ENCODE results near the gene THEM5. TPM values are rescaled to one million over a fixed set of nuclear protein-coding genes. Genes with fewer than 3 reads are reported as not detected.

The THEM5 gene
- total RNA-seq, 1 experiment from 2014 or later: not detected

DNA sequence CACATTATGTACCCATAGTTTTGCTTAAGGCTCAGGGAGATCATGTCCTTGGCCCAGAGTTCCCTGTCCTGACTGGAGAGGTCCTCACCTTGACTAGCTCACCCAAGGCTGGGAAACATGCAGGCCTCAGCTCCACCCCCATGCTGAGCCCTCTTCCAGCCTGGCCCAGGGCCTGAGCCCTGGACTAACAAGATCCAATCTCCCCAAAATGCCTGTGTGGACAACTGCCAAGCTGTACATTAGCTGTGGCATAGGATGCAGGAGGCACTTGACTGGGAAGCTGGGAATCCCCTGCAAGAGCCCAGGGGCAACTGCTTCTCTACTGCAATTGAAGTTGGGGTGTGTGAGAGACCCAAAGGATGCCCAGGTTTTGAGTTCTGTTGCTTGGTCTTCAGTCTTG lies 50.3 kb downstream of the THEM5 start:
- Histone ChIP-seq H2AFZ (ENCODE audit: low read depth, low read length, poor library complexity, severe bottlenecking) (no peak overlapping the region), H3K27ac (ENCODE audit: low read depth, low read length) (no peak overlapping the region), H3K4me3 (replicated peaks in 1 of 2; ENCODE audit: low read depth in 1 of 2, low read length in 2 of 2) (no peak overlapping the region), H3K9ac (ENCODE audit: low read length) (no peak overlapping the region), H3K27me3 (ENCODE audit: insufficient read depth, low read length) (peaks cover 46% of the 10 kb centered on the region), H3K36me3 (ENCODE audit: control insufficient read depth in 1 of 2, insufficient read depth in 2 of 2, low read length in 2 of 2) (no peaks in the 10 kb centered on the region), H3K4me1 (ENCODE audit: control insufficient read depth in 1 of 2, insufficient read depth in 2 of 2, low read length in 2 of 2) (no peaks in the 10 kb centered on the region), H3K9me3 (ENCODE audit: control insufficient read depth in 1 of 2, insufficient read depth in 1 of 2, low read depth in 1 of 2, low read length in 2 of 2) (no peaks in the 10 kb centered on the region), H3K9me2 (ENCODE audit: insufficient read depth) (no peaks in the 10 kb centered on the region), H3K4me2 (ENCODE audit: low read length) (no peak overlapping the region), H4K20me1 (ENCODE audit: insufficient read depth) (no peaks in the 10 kb centered on the region), H3K79me2 (ENCODE audit: insufficient read depth, low read length) (no peaks in the 10 kb centered on the region)
- CTCF ChIA-PET: no interaction called here
- ATAC-seq (no peak), DNase-seq (ENCODE audit: low read depth, low spot score) (no peak)
- POLR2A ChIA-PET: no interaction called here
- intact Hi-C loops (cut with micrococcal nuclease): no loop called here
- BruUV-seq (replicated peaks): no TSS peak
- TF ChIP-seq SRF (IDR thresholded peaks at IDR 0.05; ENCODE audit: low read depth): no peak
- TF ChIP-seq, protein P1, sequence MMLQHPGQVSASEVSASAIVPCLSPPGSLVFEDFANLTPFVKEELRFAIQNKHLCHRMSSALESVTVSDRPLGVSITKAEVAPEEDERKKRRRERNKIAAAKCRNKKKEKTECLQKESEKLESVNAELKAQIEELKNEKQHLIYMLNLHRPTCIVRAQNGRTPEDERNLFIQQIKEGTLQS (IDR thresholded peaks at IDR 0.05): no peak
- no peak for TF ChIP-seq CEBPB (IDR thresholded peaks at IDR 0.05; ENCODE audit: low read depth)
- no peak for TF ChIP-seq EGR1 (IDR thresholded peaks at IDR 0.05; ENCODE audit: low read depth)
- no peak for TF ChIP-seq ZFX (IDR thresholded peaks at IDR 0.05)
- TF ChIP-seq JUND (IDR thresholded peaks at IDR 0.05): no peak
- TF ChIP-seq ELF1 (IDR thresholded peaks at IDR 0.05; ENCODE audit: borderline replicate concordance, low read depth): no peak
- RAD21 ChIA-PET (ENCODE audit: low non-redundant PET in 1 of 2, low total read pairs in 2 of 2, uncharacterized antibody in 2 of 2, unreplicated experiment in 2 of 2): no interaction called here

DNA sequence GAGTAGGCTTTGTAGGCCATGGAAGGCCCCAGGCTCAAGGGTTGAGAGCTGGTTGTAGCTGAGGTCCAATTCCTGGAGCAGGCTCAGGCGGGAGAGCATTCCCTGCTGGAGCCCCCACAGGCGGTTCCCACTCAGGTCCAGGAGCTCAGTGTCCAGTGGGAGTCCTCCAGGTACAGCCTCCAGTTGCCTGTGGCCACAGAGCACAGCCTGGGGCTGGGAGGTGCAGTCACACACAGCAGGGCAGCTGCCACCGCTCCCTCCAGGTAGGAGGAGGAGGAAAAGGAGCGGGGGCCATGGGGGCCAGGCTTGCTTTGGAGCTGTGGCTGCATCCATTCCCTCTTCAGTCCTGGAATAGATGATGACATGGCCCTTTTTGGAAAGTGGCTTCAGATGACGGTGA lies 51.1 kb downstream of the THEM5 start:
- H3K9me2 ChIP-seq (ENCODE audit: insufficient read depth): no peaks in the 10 kb centered on the region
- H2AFZ ChIP-seq (ENCODE audit: low read depth, low read length, poor library complexity, severe bottlenecking): no peak overlapping the region
- no peak for TF ChIP-seq EGR1 (IDR thresholded peaks at IDR 0.05; ENCODE audit: low read depth)
- TF ChIP-seq EZH2 (IDR thresholded peaks at IDR 0.05): no peak
- no peak for TF ChIP-seq ZNF274 (IDR thresholded peaks at IDR 0.05; ENCODE audit: low read depth, low read length)
- no peak for TF ChIP-seq JUND (IDR thresholded peaks at IDR 0.05)
- H3K36me3 ChIP-seq (ENCODE audit: control insufficient read depth in 1 of 2, insufficient read depth in 2 of 2, low read length in 2 of 2): no peaks in the 10 kb centered on the region
- ChIA-PET CTCF (no interaction called here), POLR2A (interaction anchor here (0.6 kb wide), 1 partner anchor 387 kb away, joined by 5 read pairs; no protein-coding TSS in a partner anchor), RAD21 (ENCODE audit: low non-redundant PET in 1 of 2, low total read pairs in 2 of 2, uncharacterized antibody in 2 of 2, unreplicated experiment in 2 of 2) (no interaction called here)
- no peaks in the 10 kb centered on the region for H3K4me1 ChIP-seq (ENCODE audit: control insufficient read depth in 1 of 2, insufficient read depth in 2 of 2, low read length in 2 of 2)
- no peaks in the 10 kb centered on the region for H3K9me3 ChIP-seq (ENCODE audit: control insufficient read depth in 1 of 2, insufficient read depth in 1 of 2, low read depth in 1 of 2, low read length in 2 of 2)
- no TSS peak for BruUV-seq (replicated peaks)
- DNase-seq (ENCODE audit: low read depth, low spot score) (no peak), ATAC-seq (no peak)
- no peaks in the 10 kb centered on the region for H4K20me1 ChIP-seq (ENCODE audit: insufficient read depth)
- no peak overlapping the region for H3K9ac ChIP-seq (ENCODE audit: low read length)
- no peak overlapping the region for H3K4me2 ChIP-seq (ENCODE audit: low read length)
- H3K27me3 ChIP-seq (ENCODE audit: insufficient read depth, low read length): peaks cover 46% of the 10 kb centered on the region
- no peaks in the 10 kb centered on the region for H3K79me2 ChIP-seq (ENCODE audit: insufficient read depth, low read length)
- intact Hi-C loops (cut with micrococcal nuclease): no loop called here
- no peak overlapping the region for H3K4me3 ChIP-seq (replicated peaks in 1 of 2; ENCODE audit: low read depth in 1 of 2, low read length in 2 of 2)
- no peak overlapping the region for H3K27ac ChIP-seq (ENCODE audit: low read depth, low read length)
